HFFc6 (cell line): Measurements from ENCODE around the gene CACNA1G. TPM values are rescaled to one million over a fixed set of nuclear protein-coding genes. Genes with fewer than 3 reads are reported as not detected.

Source experiments
- DNase-seq: peaks from one replicate; pipeline ENCODE4 v3.0.0-alpha.2; 2018
- H3K27ac Mint-ChIP-seq: 2 replicates; pipeline ENCODE4 v1.8.0; 2020; ENCODE audit warnings: mild to moderate bottlenecking, mixed read lengths
- H3K27me3 Mint-ChIP-seq: 2 replicates; pipeline ENCODE4 v1.8.0; 2021; ENCODE audit warnings: mild to moderate bottlenecking, moderate library complexity, mixed read lengths; ENCODE audit not compliant: insufficient read depth
- H3K36me3 Mint-ChIP-seq: 2 replicates; pipeline ENCODE4 v1.8.0; 2021; ENCODE audit warnings: low read depth, mixed read lengths
- H3K4me1 Mint-ChIP-seq: 2 replicates; pipeline ENCODE4 v1.8.0; 2020; ENCODE audit warnings: low read depth, mixed read lengths
- H3K4me3 Mint-ChIP-seq: 2 replicates; pipeline ENCODE4 v1.8.0; 2020; ENCODE audit warnings: mild to moderate bottlenecking, moderate library complexity, mixed read lengths
- H3K9me3 Mint-ChIP-seq: 2 replicates; pipeline ENCODE4 v1.8.0; 2020; ENCODE audit warnings: mild to moderate bottlenecking, mixed read lengths
- total RNA-seq, 6 experiments: library from RNA; stranded (reverse); fragmentation: NEBNext Ultra II Directional; extraction: Animal tissue kit (Norgen Biotek cat#: 25700); gene quantifications; 2 replicates in 1 of 6; 3 replicates in 5 of 6; pipeline ENCODE4 v1.2.3, GENCODE V29; 2021
- TF ChIP-seq, protein P1 (sequence below): fragments of 200-600 bp; sonication (generic); IDR thresholded peaks from 2 replicates; pipeline ENCODE4 v1.5.0; 2021; ENCODE audit warnings: antibody characterized with exemption, mild to moderate bottlenecking

CACNA1G gene
- total RNA-seq, 6 experiments from 2014 or later = 0.03 to 0.19 (median 0.05) TPM; not detected in 1

DNA sequence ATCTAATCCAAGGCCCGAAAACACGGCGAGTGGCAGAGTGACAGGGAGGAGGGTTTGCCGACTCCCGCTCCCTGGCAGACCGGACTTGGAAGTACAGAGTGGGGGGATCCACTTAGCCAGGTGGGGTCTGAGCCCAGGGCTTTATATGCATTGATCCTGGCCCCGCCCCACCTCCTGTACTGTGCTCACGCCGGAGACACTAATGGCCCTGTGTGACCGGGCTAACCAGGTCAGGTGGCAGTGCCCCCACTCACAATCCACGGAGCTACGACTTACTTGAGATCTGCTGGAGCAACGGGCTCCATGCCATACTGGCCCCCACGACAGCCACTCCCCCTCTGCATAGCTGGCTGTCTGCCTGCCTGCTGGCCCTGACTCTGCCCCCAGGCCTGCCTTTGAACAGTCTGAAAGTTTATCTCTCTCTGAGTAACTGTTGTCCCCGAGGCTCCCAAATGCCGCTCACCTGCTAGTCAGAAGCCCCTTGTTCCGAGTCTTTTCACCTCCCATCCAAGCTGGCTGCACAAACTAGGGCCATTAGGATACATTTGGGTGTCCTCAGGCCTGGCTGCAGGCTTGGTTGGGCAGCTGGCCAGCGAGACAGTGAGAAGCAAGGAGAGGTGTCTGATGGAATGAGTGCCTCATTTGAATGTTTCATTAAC is 28.0 kb downstream of the CACNA1G start:
- Mint-ChIP-seq H3K4me3 (no peak overlapping the region), H3K27me3 (peaks cover 42% of the 10 kb centered on the region), H3K9me3 (no peaks in the 10 kb centered on the region), H3K36me3 (no peaks in the 10 kb centered on the region), H3K4me1 (peaks cover 20% of the 10 kb centered on the region), H3K27ac (no peak overlapping the region)
- TF ChIP-seq, protein P1, sequence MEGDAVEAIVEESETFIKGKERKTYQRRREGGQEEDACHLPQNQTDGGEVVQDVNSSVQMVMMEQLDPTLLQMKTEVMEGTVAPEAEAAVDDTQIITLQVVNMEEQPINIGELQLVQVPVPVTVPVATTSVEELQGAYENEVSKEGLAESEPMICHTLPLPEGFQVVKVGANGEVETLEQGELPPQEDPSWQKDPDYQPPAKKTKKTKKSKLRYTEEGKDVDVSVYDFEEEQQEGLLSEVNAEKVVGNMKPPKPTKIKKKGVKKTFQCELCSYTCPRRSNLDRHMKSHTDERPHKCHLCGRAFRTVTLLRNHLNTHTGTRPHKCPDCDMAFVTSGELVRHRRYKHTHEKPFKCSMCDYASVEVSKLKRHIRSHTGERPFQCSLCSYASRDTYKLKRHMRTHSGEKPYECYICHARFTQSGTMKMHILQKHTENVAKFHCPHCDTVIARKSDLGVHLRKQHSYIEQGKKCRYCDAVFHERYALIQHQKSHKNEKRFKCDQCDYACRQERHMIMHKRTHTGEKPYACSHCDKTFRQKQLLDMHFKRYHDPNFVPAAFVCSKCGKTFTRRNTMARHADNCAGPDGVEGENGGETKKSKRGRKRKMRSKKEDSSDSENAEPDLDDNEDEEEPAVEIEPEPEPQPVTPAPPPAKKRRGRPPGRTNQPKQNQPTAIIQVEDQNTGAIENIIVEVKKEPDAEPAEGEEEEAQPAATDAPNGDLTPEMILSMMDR = no peak
- DNase-seq = no peak

DNA sequence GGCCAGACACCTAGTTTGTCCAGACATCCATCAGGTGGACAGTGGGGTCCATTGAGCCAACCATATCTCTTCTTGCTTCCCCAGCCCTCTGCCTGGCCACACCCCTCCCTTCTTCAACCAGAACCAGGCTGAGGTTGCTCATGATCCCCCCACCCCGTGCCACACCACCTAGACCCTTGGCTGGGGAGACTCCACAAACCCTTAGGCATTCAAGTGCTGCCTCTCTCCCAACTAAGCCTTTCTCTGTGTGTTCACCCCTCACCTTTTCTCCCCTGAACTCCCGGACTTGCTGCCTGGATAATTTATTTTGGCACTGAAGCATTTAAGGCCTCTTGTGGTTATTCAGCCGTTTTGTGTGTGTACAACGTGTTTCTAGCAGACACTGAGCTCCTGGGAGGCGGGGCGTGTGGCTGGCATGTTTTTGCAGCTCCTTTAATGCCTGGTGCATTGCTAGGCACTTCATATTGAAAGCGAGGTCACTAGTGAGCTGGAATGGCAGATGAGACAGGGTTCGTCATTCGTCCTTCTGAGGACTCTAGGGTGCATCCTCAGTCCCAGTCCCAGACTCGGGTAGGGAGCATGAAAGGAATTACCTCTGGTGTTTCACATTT is 28.7 kb downstream of the CACNA1G start:
- peaks cover 20% of the 10 kb centered on the region for H3K4me1 Mint-ChIP-seq
- peaks cover 37% of the 10 kb centered on the region for H3K27me3 Mint-ChIP-seq
- no peaks in the 10 kb centered on the region for H3K36me3 Mint-ChIP-seq
- TF ChIP-seq, protein P1 = no peak
- no peak overlapping the region for H3K4me3 Mint-ChIP-seq
- no peaks in the 10 kb centered on the region for H3K9me3 Mint-ChIP-seq
- no peak overlapping the region for H3K27ac Mint-ChIP-seq
- DNase-seq = no peak

DNA sequence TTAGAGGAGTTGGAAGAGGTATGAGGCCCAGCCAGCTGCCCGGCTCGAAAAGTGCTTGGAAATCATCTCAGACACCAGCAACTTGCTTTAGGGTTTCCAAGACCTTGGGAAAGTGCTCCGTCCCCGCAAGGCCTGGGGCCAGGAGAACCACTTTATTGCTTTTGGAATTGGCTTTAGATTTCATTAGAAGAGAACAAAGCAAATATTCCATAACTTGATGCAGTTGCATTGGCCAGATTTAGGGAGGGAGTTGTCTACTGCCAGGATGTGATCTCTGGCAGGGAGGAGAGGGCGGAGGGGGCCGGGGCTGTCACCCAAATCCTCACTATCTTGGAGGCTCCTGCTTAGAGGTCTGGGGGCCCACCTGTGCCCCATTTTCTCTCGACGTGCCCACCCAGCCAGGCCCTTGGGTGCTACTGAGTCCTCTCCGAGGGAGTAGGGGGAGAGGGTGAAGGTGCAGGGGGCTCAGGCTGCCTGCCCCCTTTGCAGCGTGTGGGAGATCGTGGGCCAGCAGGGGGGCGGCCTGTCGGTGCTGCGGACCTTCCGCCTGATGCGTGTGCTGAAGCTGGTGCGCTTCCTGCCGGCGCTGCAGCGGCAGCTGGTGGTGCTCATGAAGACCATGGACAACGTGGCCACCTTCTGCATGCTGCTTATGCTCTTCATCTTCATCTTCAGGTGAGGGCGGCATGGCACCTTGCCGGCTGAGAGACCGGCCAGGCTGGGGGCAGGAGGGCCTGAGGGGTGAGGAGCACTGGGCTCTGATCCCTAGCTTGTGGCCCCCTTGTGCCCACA is 30.6 kb downstream of the CACNA1G start:
- TF ChIP-seq, protein P1 = no peak
- no peaks in the 10 kb centered on the region for H3K36me3 Mint-ChIP-seq
- no peak overlapping the region for H3K27ac Mint-ChIP-seq
- no peaks in the 10 kb centered on the region for H3K9me3 Mint-ChIP-seq
- DNase-seq = no peak
- no peak overlapping the region for H3K4me3 Mint-ChIP-seq
- H3K4me1 Mint-ChIP-seq = peaks cover 15% of the 10 kb centered on the region
- peaks cover 21% of the 10 kb centered on the region for H3K27me3 Mint-ChIP-seq

DNA sequence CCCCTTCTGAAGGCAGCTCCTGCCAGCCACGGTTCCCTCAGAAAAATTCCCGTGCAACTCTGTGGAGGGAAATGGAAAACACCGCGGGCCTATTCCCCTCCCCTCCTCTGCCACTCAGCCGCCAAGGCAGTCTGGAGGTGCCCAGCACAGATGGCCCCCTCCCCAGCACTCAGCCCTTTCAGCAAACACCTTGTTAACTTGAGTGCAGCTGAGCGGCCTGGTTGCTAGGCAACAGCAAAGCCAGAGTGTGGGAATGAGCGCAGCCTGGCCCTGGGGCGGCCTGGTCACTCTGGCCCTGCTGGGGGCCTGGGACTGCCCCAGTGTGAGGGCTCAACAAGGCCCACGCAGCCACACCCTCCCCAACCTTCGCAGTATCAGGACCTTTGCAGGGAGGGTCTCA is 32.8 kb downstream of the CACNA1G start:
- peaks cover 15% of the 10 kb centered on the region for H3K4me1 Mint-ChIP-seq
- H3K27ac Mint-ChIP-seq = no peak overlapping the region
- DNase-seq = no peak
- H3K9me3 Mint-ChIP-seq = no peaks in the 10 kb centered on the region
- no peak overlapping the region for H3K4me3 Mint-ChIP-seq
- peaks cover 14% of the 10 kb centered on the region for H3K27me3 Mint-ChIP-seq
- TF ChIP-seq, protein P1 = no peak
- H3K36me3 Mint-ChIP-seq = no peaks in the 10 kb centered on the region

DNA sequence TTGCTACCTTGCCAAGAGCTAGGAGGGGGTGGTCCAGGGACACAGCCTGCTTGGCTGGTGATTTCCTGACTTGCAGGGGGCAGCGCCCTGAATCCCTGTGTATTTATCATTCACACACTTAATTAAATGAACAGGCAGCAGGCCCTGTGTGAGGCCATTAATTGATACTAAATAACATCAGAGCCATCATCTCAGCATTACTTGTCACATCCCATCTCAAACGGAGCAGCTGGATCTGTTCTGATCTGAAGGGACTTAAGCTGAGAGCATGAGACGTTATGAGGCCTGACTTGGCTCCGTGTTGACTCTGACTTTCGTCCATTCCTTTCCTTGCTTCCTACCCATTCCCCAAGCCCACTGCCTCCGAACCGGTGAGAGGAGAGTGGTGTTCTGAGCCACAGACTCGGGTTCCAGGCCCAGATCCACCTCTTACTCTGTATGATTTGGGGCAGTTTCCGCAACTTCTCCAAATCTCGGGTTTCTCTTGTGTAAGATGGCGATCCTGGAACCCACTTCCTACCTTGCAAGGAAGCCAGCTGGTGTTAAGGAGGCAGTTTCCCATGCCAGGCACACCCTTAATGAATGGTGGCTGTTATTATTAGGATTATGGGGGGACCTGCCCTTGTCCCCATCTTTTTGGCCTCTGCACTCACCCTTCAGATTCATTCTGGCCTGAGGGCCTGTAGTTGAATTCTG is 33.8 kb downstream of the CACNA1G start:
- H3K36me3 Mint-ChIP-seq = no peaks in the 10 kb centered on the region
- no peak overlapping the region for H3K4me3 Mint-ChIP-seq
- TF ChIP-seq, protein P1 = no peak
- H3K9me3 Mint-ChIP-seq = no peaks in the 10 kb centered on the region
- H3K4me1 Mint-ChIP-seq = peaks cover 6% of the 10 kb centered on the region
- H3K27ac Mint-ChIP-seq = no peak overlapping the region
- peaks cover 14% of the 10 kb centered on the region for H3K27me3 Mint-ChIP-seq
- no peak for DNase-seq
